Measurements from ENCODE around the gene GALNT2. TPM values are rescaled to one million over a fixed set of nuclear protein-coding genes. Genes with fewer than 3 reads are reported as not detected.

The GALNT2 gene
- total and polyA plus RNA-seq, 12 donors = 9.7 to 35.1 (median 25.8) TPM

DNA sequence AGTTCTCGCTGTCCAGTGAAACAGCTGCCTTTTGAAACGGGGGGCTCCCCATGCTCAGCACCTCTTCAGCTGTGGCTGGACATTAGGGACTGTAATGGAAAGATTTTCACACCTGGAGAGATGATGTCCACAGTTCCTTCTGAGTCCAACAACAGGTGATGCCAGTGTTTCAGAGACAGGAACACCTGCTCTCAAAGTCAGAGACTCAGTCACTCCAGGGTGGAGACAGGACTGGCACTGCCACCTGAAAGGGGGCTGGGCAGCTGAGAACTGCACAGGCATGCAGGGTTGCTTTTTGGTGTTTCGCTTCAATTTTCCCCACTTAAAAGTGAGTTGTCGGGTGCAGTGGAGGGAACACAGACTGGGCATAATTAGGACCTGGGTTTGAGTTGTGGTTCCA is 124.8 kb downstream of the GALNT2 start:
- WGBS, 2 donors = 92 to 93% methylated on average over 4 of the region's 4 CpGs
- H3K36me3 ChIP-seq = peaks cover 0 to 6% (median 0%) of the 10 kb centered on the region in 9 donors
- ATAC-seq = no peak
- intact Hi-C loops (cut with DNase I) = no loop called here
- peak overlapping the region; percentile 64 to 86 (median 78) for H3K27ac ChIP-seq
- no peaks in the 10 kb centered on the region for H3K9me3 ChIP-seq
- H3K4me3 ChIP-seq = no peak overlapping the region
- TF ChIP-seq, protein P1, sequence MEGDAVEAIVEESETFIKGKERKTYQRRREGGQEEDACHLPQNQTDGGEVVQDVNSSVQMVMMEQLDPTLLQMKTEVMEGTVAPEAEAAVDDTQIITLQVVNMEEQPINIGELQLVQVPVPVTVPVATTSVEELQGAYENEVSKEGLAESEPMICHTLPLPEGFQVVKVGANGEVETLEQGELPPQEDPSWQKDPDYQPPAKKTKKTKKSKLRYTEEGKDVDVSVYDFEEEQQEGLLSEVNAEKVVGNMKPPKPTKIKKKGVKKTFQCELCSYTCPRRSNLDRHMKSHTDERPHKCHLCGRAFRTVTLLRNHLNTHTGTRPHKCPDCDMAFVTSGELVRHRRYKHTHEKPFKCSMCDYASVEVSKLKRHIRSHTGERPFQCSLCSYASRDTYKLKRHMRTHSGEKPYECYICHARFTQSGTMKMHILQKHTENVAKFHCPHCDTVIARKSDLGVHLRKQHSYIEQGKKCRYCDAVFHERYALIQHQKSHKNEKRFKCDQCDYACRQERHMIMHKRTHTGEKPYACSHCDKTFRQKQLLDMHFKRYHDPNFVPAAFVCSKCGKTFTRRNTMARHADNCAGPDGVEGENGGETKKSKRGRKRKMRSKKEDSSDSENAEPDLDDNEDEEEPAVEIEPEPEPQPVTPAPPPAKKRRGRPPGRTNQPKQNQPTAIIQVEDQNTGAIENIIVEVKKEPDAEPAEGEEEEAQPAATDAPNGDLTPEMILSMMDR (IDR thresholded peaks at IDR 0.05) = no peak
- no peaks in the 10 kb centered on the region for H3K27me3 ChIP-seq
- DNase-seq = no peak
- H3K4me1 ChIP-seq = peaks cover 9 to 36% (median 20%) of the 10 kb centered on the region in 9 donors

DNA sequence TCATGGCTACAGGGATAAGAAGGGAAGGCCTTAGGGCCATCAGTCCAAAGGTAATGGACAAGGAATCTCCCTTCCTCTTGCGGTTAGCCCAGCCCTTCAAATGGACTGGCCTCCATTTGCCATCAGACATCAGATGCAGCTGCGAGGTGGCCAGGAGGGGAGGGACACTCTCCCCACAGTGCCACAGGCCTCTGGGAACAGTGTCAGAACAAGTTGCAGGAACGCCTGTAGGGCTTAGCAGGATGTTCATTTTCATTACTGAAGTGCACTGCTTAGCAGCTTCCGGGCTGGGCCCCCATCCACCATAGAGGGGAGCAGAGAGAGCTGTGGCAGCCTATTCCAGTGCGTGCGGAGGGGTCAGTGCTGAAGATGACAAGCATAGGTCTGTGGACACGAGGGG is 127.5 kb downstream of the GALNT2 start:
- no peak for ATAC-seq
- intact Hi-C loops (cut with DNase I) = no loop called here
- 90 to 93% methylated on average over 7 of the region's 7 CpGs for WGBS, 2 donors

DNA sequence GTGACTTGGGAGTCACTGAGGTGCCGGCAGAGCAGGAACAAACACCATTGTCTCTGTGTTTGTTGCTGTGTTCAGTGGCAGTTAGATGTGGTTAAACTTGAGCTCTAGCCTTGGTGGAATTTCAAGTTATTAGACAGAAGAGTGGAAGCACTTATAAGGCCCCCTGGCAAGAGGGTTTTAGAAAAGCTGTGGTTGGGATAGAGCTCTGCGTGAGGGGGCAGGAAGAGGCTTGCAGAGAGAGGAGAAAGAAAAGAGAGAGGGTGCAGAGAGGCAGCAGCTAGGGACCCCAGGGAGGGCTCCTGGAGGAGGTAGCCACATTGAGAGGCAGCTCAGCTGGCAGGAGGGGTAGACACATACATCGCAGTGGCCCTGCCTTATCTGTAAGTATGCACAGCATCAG is 128.2 kb downstream of the GALNT2 start:
- DNase-seq (no peak), ATAC-seq (no peak)
- 74 to 77% methylated on average over 3 of the region's 3 CpGs for WGBS, 2 donors
- TF ChIP-seq, protein P1 (IDR thresholded peaks at IDR 0.05) = no peak
- Histone ChIP-seq H3K27me3 (no peaks in the 10 kb centered on the region), H3K4me1 (peaks cover 9 to 26% (median 19%) of the 10 kb centered on the region in 9 donors), H3K27ac (no peak overlapping the region), H3K9me3 (no peaks in the 10 kb centered on the region), H3K4me3 (no peak overlapping the region), H3K36me3 (peaks cover 0 to 5% (median 0%) of the 10 kb centered on the region in 9 donors)
- intact Hi-C loops (cut with DNase I) = no loop called here

More for the DNA sequence above, 127.5 kb downstream of the GALNT2 start:
- H3K9me3 ChIP-seq = no peaks in the 10 kb centered on the region
- no peak for DNase-seq
- peaks cover 0 to 5% (median 0%) of the 10 kb centered on the region in 9 donors for H3K36me3 ChIP-seq
- no peak overlapping the region for H3K27ac ChIP-seq
- peaks cover 9 to 32% (median 20%) of the 10 kb centered on the region in 9 donors for H3K4me1 ChIP-seq
- TF ChIP-seq, protein P1 (IDR thresholded peaks at IDR 0.05) = no peak
- no peaks in the 10 kb centered on the region for H3K27me3 ChIP-seq
- no peak overlapping the region for H3K4me3 ChIP-seq

- H3K27ac ChIP-seq = no peak overlapping the region
- peaks cover 0 to 5% (median 0%) of the 10 kb centered on the region in 9 donors for H3K36me3 ChIP-seq
- intact Hi-C loops (cut with DNase I) = no loop called here
- 98 to 99% methylated on average over 5 of the region's 5 CpGs for WGBS, 2 donors
- TF ChIP-seq, protein P1 (IDR thresholded peaks at IDR 0.05) = no peak
- no peak overlapping the region for H3K4me3 ChIP-seq
- no peaks in the 10 kb centered on the region for H3K9me3 ChIP-seq
- no peak for DNase-seq
- H3K27me3 ChIP-seq = no peaks in the 10 kb centered on the region
- H3K4me1 ChIP-seq = peaks cover 4 to 17% (median 10%) of the 10 kb centered on the region in 9 donors
- no peak for ATAC-seq
Observed at GRCh38 chr1:230196077-230196476, 129.0 kb downstream of the GALNT2 start.

Data from heart right ventricle (tissue), 16 donors.